Ecto neural progenitor cell (in vitro differentiated cells): ENCODE data around the gene ZCWPW1.
"Not testable (repeated sequence)": the region's sequence is repeated elsewhere in the genome, so short reads cannot be mapped to it uniquely, and the experiment has no call there.

Experiments used
- DNase-seq: peaks from one replicate; pipeline ENCODE4 v3.0.0-alpha.2; 2018; ENCODE audit warnings: low spot score

ZCWPW1 gene

DNA sequence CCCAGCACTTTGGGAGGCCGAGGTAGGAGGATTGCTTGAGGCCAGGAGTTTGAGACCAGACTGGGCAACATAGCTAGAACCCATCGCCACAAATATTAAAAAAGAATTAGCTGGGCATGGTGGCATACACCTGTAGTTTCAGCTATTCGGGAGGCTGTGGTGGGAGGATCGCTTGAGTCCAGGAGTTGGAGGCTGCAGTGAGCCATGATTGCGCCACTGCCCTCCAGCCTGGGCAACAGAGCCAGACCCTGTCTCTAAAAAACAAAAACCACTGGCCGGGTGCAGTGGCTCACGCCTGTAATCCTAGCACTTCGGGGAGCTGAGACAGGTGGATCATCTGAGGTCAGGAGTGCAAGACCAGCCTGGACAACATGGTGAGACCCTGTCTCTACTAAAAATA, 25.4 kb upstream of the ZCWPW1 start:
- not testable (repeated sequence) for DNase-seq

DNA sequence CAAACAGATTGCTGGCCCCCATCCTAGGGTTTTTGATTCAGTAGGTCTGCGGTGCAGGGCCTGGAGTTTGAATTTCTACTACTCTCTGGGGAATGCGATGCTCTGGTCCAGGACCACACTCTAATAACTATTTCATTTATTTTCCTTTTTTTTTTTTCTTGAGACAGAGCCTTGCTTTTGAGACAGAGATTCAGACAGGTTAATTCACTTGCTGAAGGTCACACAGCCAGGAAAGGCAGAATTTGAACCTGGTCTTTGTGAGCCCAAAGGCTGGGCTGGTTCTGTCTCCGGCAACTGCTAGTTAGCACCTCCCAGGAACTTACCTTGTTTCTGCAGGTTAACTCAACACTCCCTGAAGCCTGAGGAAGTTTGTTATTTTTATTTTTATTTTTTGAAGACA, 24.0 kb upstream of the ZCWPW1 start:
- no peak for DNase-seq

DNA sequence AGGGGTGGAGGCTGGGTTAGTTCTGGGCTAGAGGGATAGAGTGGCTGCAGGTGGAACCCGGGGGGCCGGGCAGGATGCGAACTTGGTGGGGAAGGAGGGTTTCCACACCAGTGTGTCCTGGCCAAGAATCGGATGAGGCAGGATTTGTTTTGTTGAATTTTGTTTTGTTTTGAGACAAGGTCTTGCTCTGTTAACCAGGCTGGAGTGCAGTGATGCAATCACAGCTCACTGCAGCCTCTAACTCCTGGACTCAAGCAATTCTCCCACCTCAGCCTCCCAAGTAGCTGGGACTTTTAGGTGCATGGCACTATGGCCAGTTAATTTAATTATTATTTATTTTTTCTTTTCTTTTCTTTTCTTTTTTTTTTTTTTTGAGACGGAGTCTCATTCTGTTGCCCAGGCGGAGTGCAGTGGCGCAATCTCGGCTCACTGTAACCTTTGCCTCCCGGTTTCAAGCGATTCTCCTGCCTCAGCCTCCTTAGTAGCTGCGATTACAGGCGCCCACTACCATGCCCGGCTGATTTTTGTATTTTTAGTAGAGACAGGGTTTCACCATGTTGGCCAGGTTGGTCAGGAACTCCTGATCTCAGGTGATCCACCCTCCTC, 20.8 kb upstream of the ZCWPW1 start:
- no peak for DNase-seq

DNA sequence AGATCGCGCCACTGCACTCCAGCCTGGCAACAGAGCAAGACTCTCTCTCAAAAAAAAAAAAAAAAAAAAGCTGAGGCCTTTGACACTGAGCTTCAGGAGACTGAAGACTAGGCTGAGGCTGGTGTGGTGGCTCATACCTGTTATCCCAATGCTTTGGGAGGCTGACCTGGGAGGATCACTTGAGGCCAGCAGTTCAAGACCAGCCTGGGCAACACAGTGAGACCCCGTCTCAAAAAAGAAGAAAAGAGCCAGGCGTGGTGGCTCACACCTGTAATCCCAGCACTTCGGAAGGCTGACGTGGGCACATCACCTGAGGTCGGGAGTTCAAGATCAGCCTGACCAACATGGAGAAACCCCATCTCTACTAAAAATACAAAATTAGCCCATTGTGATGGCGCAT, 18.9 kb upstream of the ZCWPW1 start:
- DNase-seq: not testable (repeated sequence)

GRCh38 chr7:100446040-100446439, 17.5 kb upstream of the ZCWPW1 start:
- no peak for DNase-seq

- no peak for DNase-seq
Observed at GRCh38 chr7:100444311-100445278, 16.1 kb upstream of the ZCWPW1 start.

DNA sequence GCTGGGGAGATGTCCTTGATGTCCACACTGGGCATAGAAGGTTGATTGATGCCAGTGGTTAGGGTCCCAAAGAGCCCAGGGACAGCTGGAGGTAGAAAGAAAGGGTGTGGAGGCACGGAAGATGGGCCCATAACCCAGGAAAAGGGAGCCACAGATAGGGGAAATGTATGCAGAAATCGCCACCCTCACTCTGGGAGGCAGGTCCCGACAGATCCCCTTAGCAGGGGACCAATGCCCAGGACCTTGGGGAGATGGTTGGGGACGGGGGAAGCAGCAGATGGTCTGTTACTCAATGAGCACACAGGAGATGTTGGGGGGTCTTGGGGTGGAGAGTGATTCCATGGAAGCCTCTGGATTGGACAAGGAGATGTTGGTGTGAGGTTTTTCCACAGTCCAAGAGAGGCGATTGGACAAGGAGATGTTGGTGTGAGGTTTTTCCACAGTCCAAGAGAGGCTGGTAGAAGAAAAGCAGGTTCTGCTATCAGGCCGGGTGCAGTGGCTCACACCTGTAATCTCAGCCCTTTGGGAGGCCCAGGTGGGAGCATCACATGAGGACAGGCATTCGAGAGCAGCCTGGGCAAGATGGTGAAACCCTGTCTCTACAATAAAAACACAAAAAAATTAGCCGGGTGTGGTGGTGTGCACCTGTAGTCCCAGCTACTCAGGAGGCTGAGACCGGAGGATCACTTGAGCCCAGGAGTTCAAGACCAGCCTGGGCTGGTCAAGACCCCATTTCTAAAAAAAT, 14.8 kb upstream of the ZCWPW1 start:
- no peak for DNase-seq

DNA sequence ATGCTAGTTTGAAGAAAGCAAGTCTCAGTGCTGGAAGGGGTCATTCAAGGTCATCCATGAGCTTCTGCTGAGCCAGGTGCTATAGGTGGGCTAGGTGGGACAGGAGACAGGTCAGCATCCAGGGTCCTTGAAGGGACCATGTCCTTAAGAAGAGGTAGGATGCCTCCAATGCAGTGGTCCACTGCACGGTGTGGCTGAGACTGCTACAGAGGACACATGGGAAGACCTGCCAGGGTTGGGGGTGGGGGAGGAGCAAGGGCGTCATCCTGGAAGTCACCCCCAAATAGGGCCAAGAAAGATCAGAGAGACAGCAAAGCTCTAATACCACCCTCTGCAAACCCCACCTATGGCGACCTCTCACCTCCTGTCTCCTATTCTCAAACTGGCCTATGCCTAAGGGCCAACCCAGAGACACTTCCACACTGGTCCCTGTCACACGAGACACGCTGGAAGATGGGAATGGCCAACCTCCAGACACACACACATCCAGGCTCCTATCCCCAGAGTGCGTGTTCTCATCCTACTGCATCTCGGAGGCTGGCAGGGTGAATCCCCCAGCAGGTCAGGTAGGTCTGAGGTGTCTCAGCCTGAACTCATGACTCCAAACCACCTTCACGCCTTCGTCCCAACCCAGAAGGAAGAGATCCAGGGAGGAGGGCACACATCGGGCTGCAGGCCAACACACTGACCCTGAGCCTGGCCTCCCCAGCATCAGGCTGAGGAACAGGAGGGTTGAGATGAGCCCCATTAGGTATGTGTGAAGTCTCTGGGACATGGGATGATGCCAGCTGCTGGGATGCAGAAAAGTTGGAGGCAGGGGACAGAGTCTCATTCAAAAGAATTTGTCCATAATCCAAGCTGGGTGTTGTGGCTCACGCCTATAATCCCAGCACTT, 13.4 kb upstream of the ZCWPW1 start:
- no peak for DNase-seq

- DNase-seq: not testable (repeated sequence)
Observed at GRCh38 chr7:100439244-100439643, 10.7 kb upstream of the ZCWPW1 start.

GRCh38 chr7:100438731-100439130, 10.2 kb upstream of the ZCWPW1 start:
- not testable (repeated sequence) for DNase-seq

GRCh38 chr7:100438172-100438571, 9.7 kb upstream of the ZCWPW1 start:
- DNase-seq: no peak

- DNase-seq: no peak
Observed at GRCh38 chr7:100437150-100438100, 8.9 kb upstream of the ZCWPW1 start.

DNA sequence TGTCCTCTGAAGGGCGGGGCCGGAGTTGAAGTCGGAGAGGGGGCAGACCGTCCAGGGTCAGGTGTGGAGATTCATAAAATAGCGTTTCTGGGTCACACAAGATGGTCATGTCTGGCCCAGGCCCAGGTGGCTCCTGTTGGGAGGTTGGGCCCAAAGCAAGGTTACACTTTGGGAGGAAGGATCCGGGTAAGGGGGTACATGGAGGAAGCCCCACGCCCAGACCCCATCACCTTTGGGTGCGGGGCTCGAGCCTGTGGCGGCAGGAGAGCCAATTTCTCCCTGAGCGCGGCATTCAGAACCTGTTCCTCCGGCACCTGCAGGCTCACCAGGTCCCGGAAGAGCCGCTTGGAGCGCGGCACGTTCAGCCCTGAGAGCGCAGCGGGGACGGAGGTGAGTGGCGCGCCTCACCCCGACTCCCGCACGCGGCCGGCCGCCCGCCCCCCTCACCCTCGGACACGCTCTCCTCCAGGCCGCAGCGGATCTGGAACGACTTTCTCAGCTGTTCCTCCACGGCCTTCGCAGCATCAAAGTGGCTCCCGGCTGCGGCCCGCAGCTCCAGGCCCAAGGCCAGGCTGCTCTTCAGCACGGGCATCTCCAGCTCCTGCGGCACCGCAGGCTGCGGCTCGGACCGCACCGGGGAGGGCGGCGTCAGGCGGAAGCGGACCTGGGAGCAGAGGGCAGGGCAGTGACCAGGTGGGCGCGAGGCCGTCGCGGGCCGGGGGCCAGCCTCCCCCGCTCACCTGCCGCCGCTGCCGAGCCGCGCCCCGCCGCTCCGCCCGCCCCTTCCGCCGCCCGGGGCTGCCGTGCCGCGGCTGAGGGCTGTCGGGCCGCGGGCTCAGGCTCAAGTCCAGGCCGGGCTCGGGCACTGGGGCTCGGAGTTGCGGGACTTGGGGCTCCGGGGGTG, 7.2 kb upstream of the ZCWPW1 start:
- peak; percentile 66 for DNase-seq

GRCh38 chr7:100434297-100435144, 6.0 kb upstream of the ZCWPW1 start:
- no peak for DNase-seq

GRCh38 chr7:100433592-100434296, 5.2 kb upstream of the ZCWPW1 start:
- no peak for DNase-seq

GRCh38 chr7:100433276-100433591, 4.7 kb upstream of the ZCWPW1 start:
- DNase-seq: no peak

DNA sequence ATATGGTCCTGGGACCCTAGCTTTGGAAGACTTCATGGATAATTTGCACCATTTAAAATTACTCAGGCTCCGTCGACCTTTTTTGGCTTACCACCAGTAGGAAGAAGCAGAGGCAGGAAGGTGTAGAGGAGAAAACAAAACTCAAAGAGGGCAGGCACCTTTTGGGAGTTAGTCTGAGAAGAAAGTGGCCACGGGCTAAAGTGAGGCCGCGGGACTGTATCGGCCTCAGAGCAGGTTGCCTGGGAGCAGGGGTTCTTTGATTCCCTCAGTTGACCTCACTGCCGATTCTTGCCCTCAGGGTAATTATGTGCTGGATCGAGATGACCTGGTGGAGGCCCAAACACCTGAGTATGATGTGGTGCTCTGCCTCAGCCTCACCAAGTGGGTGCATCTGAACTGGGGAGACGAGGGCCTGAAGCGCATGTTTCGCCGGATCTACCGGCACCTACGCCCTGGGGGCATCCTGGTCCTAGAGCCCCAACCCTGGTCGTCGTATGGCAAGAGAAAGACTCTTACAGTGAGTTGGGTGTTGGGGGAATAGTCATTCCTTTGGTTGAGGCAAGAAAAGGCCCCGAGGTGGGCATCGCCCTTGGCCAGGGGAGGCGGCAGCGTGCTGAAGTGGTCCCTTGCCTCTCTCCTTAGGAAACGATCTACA, 4.2 kb upstream of the ZCWPW1 start:
- no peak for DNase-seq
